Keratinocyte (primary cell): ENCODE measurements around the gene AP4M1.

ENCODE experiments used
- CTCF ChIP-seq, 3 experiments: IDR thresholded peaks in 1 of 3; conservative IDR thresholded peaks in 1 of 3; optimal IDR thresholded peaks in 1 of 3; 2 replicates in 2 of 3; 3 replicates in 1 of 3; pipeline versions ENCODE3 to v1.5.1; 2011; ENCODE audit warnings: low read length in 3 of 3, mild to moderate bottlenecking in 3 of 3, moderate library complexity in 2 of 3, control low read depth in 1 of 3, inconsistent platforms in 1 of 3; ENCODE audit not compliant: insufficient read depth in 2 of 3; ENCODE audit errors: extremely low read depth in 1 of 3
- EZH2 ChIP-seq: IDR thresholded peaks from one replicate; pipeline ENCODE4 v1.6.1; 2012; ENCODE audit warnings: inconsistent platforms, mild to moderate bottlenecking, low read length, moderate library complexity

GRCh38 chr7:100109521-100110163, 8.2 kb downstream of the AP4M1 start:
- TF ChIP-seq CTCF (optimal IDR thresholded peaks at IDR 0.05 in 1 of 3, IDR thresholded peaks at IDR 0.05 in 1 of 3, conservative IDR thresholded peaks at IDR 0.05 in 1 of 3; ENCODE audit: extremely low read depth in 1 of 3, insufficient read depth in 2 of 3, low read length in 3 of 3) (peak in 1 of 3 experiments; percentile 15), EZH2 (no peak)
